ENCODE data around the gene ART1.
A peak's percentile ranks its signal among the peaks of the same experiment; 100 is the strongest.
"Not testable (repeated sequence)": the region's sequence is repeated elsewhere in the genome, so short reads cannot be mapped to it uniquely, and the experiment has no call there.

The ART1 gene

GRCh38 chr11:3632070-3632660 lies 12.8 kb upstream of the ART1 start:
- DNase-seq (ENCODE audit: low spot score) (no peak), FAIRE-seq (no peak)

- FAIRE-seq: no peak
- DNase-seq (ENCODE audit: low spot score): no peak
Measured at GRCh38 chr11:3635641-3636375, 9.1 kb upstream of the ART1 start.

- no peak for FAIRE-seq
- no peak for DNase-seq (ENCODE audit: low spot score)
Measured at GRCh38 chr11:3637201-3637600, 7.7 kb upstream of the ART1 start.

- FAIRE-seq: no peak
- DNase-seq (ENCODE audit: low spot score): no peak
Measured at GRCh38 chr11:3638513-3638912, 6.4 kb upstream of the ART1 start.

GRCh38 chr11:3639841-3640240 lies 5.1 kb upstream of the ART1 start:
- DNase-seq (ENCODE audit: low spot score) (no peak), FAIRE-seq (no peak)

GRCh38 chr11:3641191-3641590 lies 3.7 kb upstream of the ART1 start:
- FAIRE-seq (no peak), DNase-seq (ENCODE audit: low spot score) (no peak)

- DNase-seq (ENCODE audit: low spot score) (no peak), FAIRE-seq (no peak)
Measured at GRCh38 chr11:3641701-3642070, 3.2 kb upstream of the ART1 start, which contains the start of gene ART5. ART5 (minus strand) TSS chr11:3641992; CDS start chr11:3641862, 130 bp downstream.

- DNase-seq (ENCODE audit: low spot score) (peak; percentile 59), FAIRE-seq (no peak)
Measured at GRCh38 chr11:3642071-3642951, 2.6 kb upstream of the ART1 start.

GRCh38 chr11:3643102-3643546 lies 1.8 kb upstream of the ART1 start:
- not testable (repeated sequence) for DNase-seq (ENCODE audit: low spot score); FAIRE-seq

- DNase-seq (ENCODE audit: low spot score): no peak
- FAIRE-seq: no peak
Measured at GRCh38 chr11:3645552-3645951, 624 bp downstream of the ART1 start.

GRCh38 chr11:3648843-3649242 lies 3.9 kb downstream of the ART1 start:
- DNase-seq (ENCODE audit: low spot score); FAIRE-seq: not testable (repeated sequence)

- DNase-seq (ENCODE audit: low spot score); FAIRE-seq: not testable (repeated sequence)
Measured at GRCh38 chr11:3649374-3649773, 4.4 kb downstream of the ART1 start.

- FAIRE-seq; DNase-seq (ENCODE audit: low spot score): not testable (repeated sequence)
Measured at GRCh38 chr11:3652514-3652913, 7.6 kb downstream of the ART1 start.

- FAIRE-seq: no peak
Measured at GRCh38 chr11:3655547-3655946, 10.6 kb downstream of the ART1 start.

GRCh38 chr11:3657331-3657730 lies 12.4 kb downstream of the ART1 start:
- not testable (repeated sequence) for DNase-seq (ENCODE audit: low spot score); FAIRE-seq

More at GRCh38 chr11:3655547-3655946, 10.6 kb downstream of the ART1 start:
- no peak for DNase-seq (ENCODE audit: low spot score)

- no peak for DNase-seq (ENCODE audit: low spot score)
- FAIRE-seq: no peak
Measured at GRCh38 chr11:3658252-3658651, 13.3 kb downstream of the ART1 start.

- FAIRE-seq: no peak
- no peak for DNase-seq (ENCODE audit: low spot score)
Measured at GRCh38 chr11:3659595-3660515, 14.9 kb downstream of the ART1 start.

- DNase-seq (ENCODE audit: low spot score): no peak
- FAIRE-seq: no peak
Measured at GRCh38 chr11:3660960-3661359, 16.0 kb downstream of the ART1 start.

- DNase-seq (ENCODE audit: low spot score) (no peak), FAIRE-seq (no peak)
Measured at GRCh38 chr11:3662856-3663255, 17.9 kb downstream of the ART1 start.

- DNase-seq (ENCODE audit: low spot score): no peak
- FAIRE-seq: no peak
Measured at GRCh38 chr11:3664032-3664630, 19.2 kb downstream of the ART1 start.
